HAP-1 (cell line): ENCODE data around the gene PAX5.

Source experiments
- DNase-seq, 2 experiments: peaks; one replicate each; pipeline ENCODE4 v3.0.0-alpha.2; 2016 to 2020; ENCODE audit warnings: low spot score in 2 of 2
- H3K27me3 ChIP-seq: fragments of 250-450 bp; sonication (Bioruptor Pico); 2 replicates; pipeline ENCODE4 v1.5.1; 2020; ENCODE audit warnings: low read depth, mild to moderate bottlenecking, moderate library complexity
- H3K36me3 ChIP-seq: fragments of 250-450 bp; sonication (Bioruptor Pico); replicated peaks from 2 replicates; pipeline ENCODE4 v1.5.1; 2020; ENCODE audit warnings: mild to moderate bottlenecking
- H3K4me1 ChIP-seq: fragments of 250-450 bp; sonication (Bioruptor Pico); 2 replicates; pipeline ENCODE4 v1.5.1; 2020; ENCODE audit warnings: mild to moderate bottlenecking
- H3K4me3 ChIP-seq: fragments of 250-450 bp; sonication (Bioruptor Pico); 2 replicates; pipeline ENCODE4 v1.5.1; 2020; ENCODE audit warnings: mild to moderate bottlenecking, moderate library complexity
- H3K9me3 ChIP-seq: fragments of 250-450 bp; sonication (Bioruptor Pico); 2 replicates; pipeline ENCODE4 v1.5.1; 2020; ENCODE audit warnings: mild to moderate bottlenecking, moderate library complexity
- in situ Hi-C: fragments of 300-500 bp; cut with MboI; formaldehyde crosslinking; loops from 3 replicates; pipeline ENCODE4 v1.14.3; 2020; ENCODE audit warnings: low sequenced_read_pairs, inconsistent platforms, mixed read lengths

Gene PAX5

GRCh38 chr9:37053684-37054362, 19.8 kb upstream of the PAX5 start:
- H3K4me1 ChIP-seq: peaks cover 19% of the 10 kb centered on the region
- no peak overlapping the region for H3K4me3 ChIP-seq
- H3K9me3 ChIP-seq: no peaks in the 10 kb centered on the region
- peaks cover 37% of the 10 kb centered on the region for H3K27me3 ChIP-seq
- H3K36me3 ChIP-seq: no peaks in the 10 kb centered on the region
- in situ Hi-C loops: no loop called here
- peak; percentile 69 to 96 for DNase-seq

GRCh38 chr9:37046683-37047082, 12.6 kb upstream of the PAX5 start:
- Histone ChIP-seq H3K27me3 (peaks cover 40% of the 10 kb centered on the region), H3K4me3 (no peak overlapping the region), H3K9me3 (no peaks in the 10 kb centered on the region), H3K4me1 (peaks cover 2% of the 10 kb centered on the region; the same call in 1 of the 2 replicates), H3K36me3 (no peaks in the 10 kb centered on the region)
- in situ Hi-C loops: no loop called here
- DNase-seq: no peak

GRCh38 chr9:37042421-37042820, 8.4 kb upstream of the PAX5 start:
- in situ Hi-C loops: no loop called here
- Histone ChIP-seq H3K36me3 (no peaks in the 10 kb centered on the region), H3K4me1 (no peaks in the 10 kb centered on the region), H3K27me3 (peaks cover 33% of the 10 kb centered on the region), H3K9me3 (no peaks in the 10 kb centered on the region), H3K4me3 (no peak overlapping the region)
- DNase-seq: no peak

GRCh38 chr9:37040508-37041127, 6.5 kb upstream of the PAX5 start:
- no peak for DNase-seq
- in situ Hi-C loops: no loop called here
- H3K4me1 ChIP-seq: peaks cover 9% of the 10 kb centered on the region; the same call in 1 of the 2 replicates
- no peaks in the 10 kb centered on the region for H3K9me3 ChIP-seq
- H3K4me3 ChIP-seq: no peak overlapping the region
- H3K36me3 ChIP-seq: no peaks in the 10 kb centered on the region
- H3K27me3 ChIP-seq: peaks cover 38% of the 10 kb centered on the region

GRCh38 chr9:37038943-37039464, 4.9 kb upstream of the PAX5 start:
- Histone ChIP-seq H3K36me3 (no peaks in the 10 kb centered on the region), H3K9me3 (no peaks in the 10 kb centered on the region), H3K4me1 (peaks cover 9% of the 10 kb centered on the region; the same call in 1 of the 2 replicates), H3K27me3 (peaks cover 38% of the 10 kb centered on the region), H3K4me3 (no peak overlapping the region)
- no peak for DNase-seq
- in situ Hi-C loops: no loop called here

- H3K9me3 ChIP-seq: no peaks in the 10 kb centered on the region
- H3K4me3 ChIP-seq: no peak overlapping the region
- in situ Hi-C loops: no loop called here
- H3K27me3 ChIP-seq: peaks cover 38% of the 10 kb centered on the region
- DNase-seq: no peak
- H3K4me1 ChIP-seq: peaks cover 9% of the 10 kb centered on the region; the same call in 1 of the 2 replicates
- no peaks in the 10 kb centered on the region for H3K36me3 ChIP-seq
Observed at GRCh38 chr9:37038302-37038942, 4.4 kb upstream of the PAX5 start.

- no peak for DNase-seq
- in situ Hi-C loops: no loop called here
- no peaks in the 10 kb centered on the region for H3K36me3 ChIP-seq
- H3K4me1 ChIP-seq: peaks cover 9% of the 10 kb centered on the region; the same call in 1 of the 2 replicates
- H3K27me3 ChIP-seq: peaks cover 32% of the 10 kb centered on the region
- no peak overlapping the region for H3K4me3 ChIP-seq
- no peaks in the 10 kb centered on the region for H3K9me3 ChIP-seq
Observed at GRCh38 chr9:37037503-37038301, 3.6 kb upstream of the PAX5 start.

GRCh38 chr9:37036776-37037502, 2.9 kb upstream of the PAX5 start:
- Histone ChIP-seq H3K4me1 (peaks cover 9% of the 10 kb centered on the region; the same call in 1 of the 2 replicates), H3K27me3 (peaks cover 32% of the 10 kb centered on the region), H3K9me3 (no peaks in the 10 kb centered on the region), H3K36me3 (no peaks in the 10 kb centered on the region), H3K4me3 (peak overlapping the region; percentile 24)
- in situ Hi-C loops: no loop called here
- peak in 1 of 2 experiments; percentile 32 for DNase-seq

GRCh38 chr9:37036371-37036775, 2.3 kb upstream of the PAX5 start:
- in situ Hi-C loops: no loop called here
- peak in 1 of 2 experiments; percentile 45 for DNase-seq
- H3K4me1 ChIP-seq: peaks cover 9% of the 10 kb centered on the region; the same call in 1 of the 2 replicates
- H3K4me3 ChIP-seq: peak overlapping the region; percentile 24
- H3K9me3 ChIP-seq: no peaks in the 10 kb centered on the region
- H3K27me3 ChIP-seq: peaks cover 32% of the 10 kb centered on the region
- no peaks in the 10 kb centered on the region for H3K36me3 ChIP-seq

GRCh38 chr9:37035648-37036370, 1.7 kb upstream of the PAX5 start:
- DNase-seq: no peak
- Histone ChIP-seq H3K4me3 (no peak overlapping the region), H3K27me3 (peaks cover 35% of the 10 kb centered on the region), H3K4me1 (peaks cover 9% of the 10 kb centered on the region; the same call in 1 of the 2 replicates), H3K36me3 (no peaks in the 10 kb centered on the region), H3K9me3 (no peaks in the 10 kb centered on the region)
- in situ Hi-C loops: no loop called here

- H3K36me3 ChIP-seq: no peaks in the 10 kb centered on the region
- H3K4me3 ChIP-seq: no peak overlapping the region
- H3K4me1 ChIP-seq: peaks cover 9% of the 10 kb centered on the region; the same call in 1 of the 2 replicates
- in situ Hi-C loops: no loop called here
- H3K27me3 ChIP-seq: peaks cover 31% of the 10 kb centered on the region
- no peaks in the 10 kb centered on the region for H3K9me3 ChIP-seq
- DNase-seq: no peak
Observed at GRCh38 chr9:37034938-37035647, 1.0 kb upstream of the PAX5 start.
